NT2/D1 (cell line): ENCODE results near the gene MYO1F.

Source experiments
- YY1 ChIP-seq: IDR thresholded peaks from 2 replicates; pipeline ENCODE4 v1.6.1; 2011; ENCODE audit not compliant: insufficient read length, insufficient read depth
- ZNF274 ChIP-seq: IDR thresholded peaks from 2 replicates; pipeline ENCODE4 v1.6.1; 2011; ENCODE audit warnings: mild to moderate bottlenecking, low read depth, low read length

GRCh38 chr19:8616861-8617260 is 39.6 kb upstream of the MYO1F start:
- no peak for TF ChIP-seq ZNF274
- no peak for TF ChIP-seq YY1
